IMR-90 (cell line): ENCODE results near the gene PODXL2. TPM values are rescaled to one million over a fixed set of nuclear protein-coding genes. Genes with fewer than 3 reads are reported as not detected.

Experiments
- ATAC-seq: fragments of 200-7000 bp; cut with Tn5 transposase; 2 replicates; pipeline ENCODE4 v1.9.1; 2020; ENCODE audit warnings: low read depth, mild to moderate bottlenecking, moderate library complexity
- BruUV-seq: library from RNA; stranded (reverse); fragments of 400-500 nt; replicated peaks from 2 replicates; lab custom pipeline; 2021; lab: Mats Ljungman, UMichigan
- CTCF ChIA-PET: fragments of 300-600 bp; formaldehyde crosslinking; extraction: SDS; loops from one replicate; lab custom pipeline; 2021; ENCODE audit warnings: antibody characterized with exemption; lab: Yijun Ruan, JAX
- POLR2A ChIA-PET: fragments of 300-600 bp; sonication (Branson Sonifier 250); formaldehyde crosslinking; loops from one replicate; lab custom pipeline; 2022; ENCODE audit warnings: antibody characterized with exemption; ENCODE audit not compliant: unreplicated experiment; lab: Charles Lee
- DNase-seq: peaks from one replicate; pipeline ENCODE4 v3.0.0; 2013
- H2AFZ ChIP-seq: replicated peaks from 2 replicates; pipeline ENCODE3; 2013; ENCODE audit warnings: low read length, mild to moderate bottlenecking; ENCODE audit not compliant: poor library complexity
- H2AK5ac ChIP-seq: 2 replicates; pipeline ENCODE4 v1.6.1; 2013; ENCODE audit warnings: low read depth, low read length, inconsistent platforms
- H2AK9ac ChIP-seq: replicated peaks from 2 replicates; pipeline ENCODE3; 2013; ENCODE audit warnings: mild to moderate bottlenecking, low read depth, low read length, moderate library complexity; ENCODE audit not compliant: poor library complexity
- H2BK120ac ChIP-seq: 2 replicates; pipeline ENCODE4 v1.6.1; 2013; ENCODE audit warnings: low read depth, low read length, inconsistent platforms
- H2BK15ac ChIP-seq: 3 replicates; pipeline ENCODE4 v1.6.1; 2013; ENCODE audit warnings: low read depth, low read length, inconsistent platforms
- H2BK20ac ChIP-seq: 2 replicates; pipeline ENCODE4 v1.6.1; 2013; ENCODE audit warnings: low read depth, mild to moderate bottlenecking, inconsistent platforms, low read length, moderate library complexity
- H2BK5ac ChIP-seq: 2 replicates; pipeline ENCODE4 v1.6.1; 2013; ENCODE audit warnings: mild to moderate bottlenecking, low read depth, low read length, inconsistent platforms; ENCODE audit not compliant: poor library complexity, severe bottlenecking
- H3K14ac ChIP-seq: replicated peaks from 2 replicates; pipeline ENCODE4 v1.6.1; 2013; ENCODE audit warnings: low read depth, low read length, inconsistent platforms
- H3K18ac ChIP-seq: 2 replicates; pipeline ENCODE4 v1.6.1; 2013; ENCODE audit warnings: low read depth, low read length, control low read depth
- H3K23ac ChIP-seq: 2 replicates; pipeline ENCODE4 v1.6.1; 2013; ENCODE audit warnings: low read depth, low read length, inconsistent platforms
- H3K27ac ChIP-seq: 2 replicates; pipeline ENCODE4 v1.5.1; 2013; ENCODE audit warnings: mild to moderate bottlenecking, control low read depth, low read length; ENCODE audit not compliant: insufficient read depth
- H3K27me3 ChIP-seq: 2 replicates; pipeline ENCODE4 v1.6.1; 2013; ENCODE audit warnings: low read length; ENCODE audit not compliant: control insufficient read depth, insufficient read depth
- H3K36me3 ChIP-seq: 2 replicates; pipeline ENCODE4 v1.6.1; 2013; ENCODE audit warnings: low read length, mixed read lengths; ENCODE audit not compliant: control insufficient read depth, insufficient read depth
- H3K4ac ChIP-seq: 2 replicates; pipeline ENCODE4 v1.6.1; 2013; ENCODE audit warnings: low read depth, low read length, inconsistent platforms
- H3K4me1 ChIP-seq: 2 replicates; pipeline ENCODE4 v1.6.1; 2013; ENCODE audit warnings: low read length, mixed read lengths; ENCODE audit not compliant: control insufficient read depth, insufficient read depth
- H3K4me2 ChIP-seq: 2 replicates; pipeline ENCODE4 v1.6.1; 2013; ENCODE audit warnings: low read depth, mild to moderate bottlenecking, control low read depth, low read length, moderate library complexity
- H3K4me3 ChIP-seq: 2 replicates; pipeline ENCODE4 v1.5.1; 2013; ENCODE audit warnings: low read depth, mild to moderate bottlenecking, control low read depth, low read length, moderate library complexity; ENCODE audit not compliant: insufficient read depth
- H3K56ac ChIP-seq: 2 replicates; pipeline ENCODE4 v1.6.1; 2013; ENCODE audit warnings: low read length, inconsistent platforms; ENCODE audit not compliant: insufficient read depth; ENCODE audit errors: extremely low read depth
- H3K79me1 ChIP-seq, 2 experiments: 2 replicates each; pipeline ENCODE4 v1.6.1; 2013; ENCODE audit warnings: low read length in 2 of 2, inconsistent platforms in 1 of 2, low read depth in 1 of 2
- H3K9ac ChIP-seq: 2 replicates; pipeline ENCODE4 v1.6.1; 2013; ENCODE audit warnings: low read depth, low read length, control low read depth
- H3K9me1 ChIP-seq: 2 replicates; pipeline ENCODE4 v1.6.1; 2013; ENCODE audit warnings: low read length, inconsistent platforms; ENCODE audit not compliant: insufficient read depth
- H3K9me3 ChIP-seq: 2 replicates; pipeline ENCODE4 v1.6.1; 2013; ENCODE audit warnings: low read length; ENCODE audit not compliant: control insufficient read depth, insufficient read depth
- H4K20me1 ChIP-seq: 2 replicates; pipeline ENCODE4 v1.6.1; 2013; ENCODE audit warnings: low read length, inconsistent platforms; ENCODE audit not compliant: insufficient read depth
- H4K5ac ChIP-seq: 2 replicates; pipeline ENCODE4 v1.6.1; 2013; ENCODE audit warnings: mild to moderate bottlenecking, low read depth, low read length, control low read depth
- H4K8ac ChIP-seq, 2 experiments: 2 replicates each; pipeline ENCODE4 v1.6.1; 2013; ENCODE audit warnings: low read depth in 2 of 2, low read length in 2 of 2, control low read depth in 1 of 2, inconsistent platforms in 1 of 2
- H4K91ac ChIP-seq: 2 replicates; pipeline ENCODE4 v1.6.1; 2013; ENCODE audit warnings: low read depth, low read length, inconsistent platforms; ENCODE audit not compliant: insufficient read depth
- BHLHE40 ChIP-seq: fragments of 150-350 bp; IDR thresholded peaks from 2 replicates; pipeline ENCODE4 v1.6.1; 2016; ENCODE audit warnings: mild to moderate bottlenecking, low read depth, low read length
- CEBPB ChIP-seq: IDR thresholded peaks from 2 replicates; pipeline ENCODE4 v1.6.1; 2012; ENCODE audit warnings: low read depth, low read length, improper control_type of control experiment
- CHD1 ChIP-seq: IDR thresholded peaks from 2 replicates; pipeline ENCODE4 v1.6.1; 2012; ENCODE audit warnings: low read depth, low read length, improper control_type of control experiment
- CTCF ChIP-seq: conservative IDR thresholded peaks from 2 replicates; pipeline ENCODE4 v1.5.1; 2012; ENCODE audit warnings: mild to moderate bottlenecking, low read depth, low read length, improper control_type of control experiment
- FOS ChIP-seq: fragments of 150-350 bp; IDR thresholded peaks from 2 replicates; pipeline ENCODE4 v1.6.1; 2016; ENCODE audit warnings: low read depth, low read length
- MAZ ChIP-seq: IDR thresholded peaks from 2 replicates; pipeline ENCODE4 v1.6.1; 2012; ENCODE audit warnings: low read depth, mild to moderate bottlenecking, low read length, improper control_type of control experiment, moderate library complexity, borderline replicate concordance
- MXI1 ChIP-seq: IDR thresholded peaks from 2 replicates; pipeline ENCODE4 v1.6.1; 2012; ENCODE audit warnings: low read depth, mild to moderate bottlenecking, low read length, moderate library complexity, borderline replicate concordance
- RAD21 ChIP-seq: IDR thresholded peaks from 2 replicates; pipeline ENCODE4 v1.6.1; 2012; ENCODE audit warnings: low read length, improper control_type of control experiment
- RCOR1 ChIP-seq: IDR thresholded peaks from 2 replicates; pipeline ENCODE4 v1.6.1; 2012; ENCODE audit warnings: mild to moderate bottlenecking, low read length, improper control_type of control experiment; ENCODE audit not compliant: insufficient replicate concordance
- RFX5 ChIP-seq: IDR thresholded peaks from 2 replicates; pipeline ENCODE4 v1.8.0; 2012; ENCODE audit warnings: low read depth, mild to moderate bottlenecking, low read length, moderate library complexity
- SMC3 ChIP-seq: fragments of 150-350 bp; IDR thresholded peaks from 2 replicates; pipeline ENCODE4 v1.6.1; 2016; ENCODE audit warnings: low read depth, mild to moderate bottlenecking, antibody characterized with exemption, low read length, moderate library complexity
- USF2 ChIP-seq: fragments of 150-350 bp; IDR thresholded peaks from 2 replicates; pipeline ENCODE4 v1.6.1; 2017; ENCODE audit warnings: mild to moderate bottlenecking, antibody characterized with exemption, low read length, low read depth
- WGBS, 2 experiments: methylation state at CpG; one replicate each; pipeline versions ENCODE4 v1.1.5 to v1.1.7; 2013; ENCODE audit warnings: missing lambda C conversion rate in 2 of 2; ENCODE audit not compliant: insufficient read length in 1 of 2; ENCODE audit errors: extremely low coverage in 2 of 2; 5-methylcytosine and 5-hydroxymethylcytosine counted together
- dilution Hi-C: fragments of 300-500 bp; cut with HindIII; formaldehyde crosslinking; loops from one replicate; pipeline ENCODE4 v1.14.3; 2018; ENCODE audit warnings: low sequenced_read_pairs; ENCODE audit not compliant: unreplicated experiment
- in situ Hi-C: fragments of 300-500 bp; cut with MboI; formaldehyde crosslinking; loops from 3 replicates; pipeline ENCODE4 v1.14.3; 2019; ENCODE audit warnings: low sequenced_read_pairs, inconsistent platforms, mixed read lengths
- intact Hi-C: fragments of 100-400 bp; cut with micrococcal nuclease; formaldehyde crosslinking; loops from 2 replicates; pipeline ENCODE4 v1.10.0; 2022
- polyA plus RNA-seq, 3 experiments: library from polyadenylated mRNA; depleted of rRNA; stranded (reverse); fragments of >200 nt; gene quantifications; 2 replicates each; pipeline ENCODE4 v1.2.3, GENCODE V29; 2012; ENCODE audit warnings: low replicate concordance in 1 of 3
- total RNA-seq: library from RNA; depleted of rRNA; stranded (reverse); fragments of >200 nt; gene quantifications from 2 replicates; pipeline ENCODE4 v1.2.3, GENCODE V29; 2012

Gene PODXL2
- total and polyA plus RNA-seq, 2 of the 4 experiments (the other 2 are of a cell fraction) = 1.6 to 5.4 TPM

DNA sequence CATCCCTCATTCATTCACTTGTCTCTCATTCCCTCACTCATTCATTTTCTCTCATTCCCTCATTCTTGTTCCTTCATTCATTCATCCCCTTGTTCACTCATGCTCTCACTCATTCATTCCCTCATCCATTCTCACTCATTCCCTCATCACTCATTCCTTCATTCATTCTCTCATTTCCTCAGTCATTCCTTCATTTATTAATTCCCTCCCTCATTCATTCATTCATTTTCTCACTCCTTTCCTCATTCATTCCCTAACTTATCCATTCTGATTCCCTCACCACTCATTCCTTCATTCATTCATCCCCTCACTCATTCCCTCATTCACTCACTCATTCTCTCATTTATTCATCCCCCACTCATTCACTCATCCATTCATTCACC is 57.5 kb downstream of the PODXL2 start (continued):
- no peak for TF ChIP-seq CTCF
- TF ChIP-seq MAZ = no peak
- TF ChIP-seq MXI1 = no peak

DNA sequence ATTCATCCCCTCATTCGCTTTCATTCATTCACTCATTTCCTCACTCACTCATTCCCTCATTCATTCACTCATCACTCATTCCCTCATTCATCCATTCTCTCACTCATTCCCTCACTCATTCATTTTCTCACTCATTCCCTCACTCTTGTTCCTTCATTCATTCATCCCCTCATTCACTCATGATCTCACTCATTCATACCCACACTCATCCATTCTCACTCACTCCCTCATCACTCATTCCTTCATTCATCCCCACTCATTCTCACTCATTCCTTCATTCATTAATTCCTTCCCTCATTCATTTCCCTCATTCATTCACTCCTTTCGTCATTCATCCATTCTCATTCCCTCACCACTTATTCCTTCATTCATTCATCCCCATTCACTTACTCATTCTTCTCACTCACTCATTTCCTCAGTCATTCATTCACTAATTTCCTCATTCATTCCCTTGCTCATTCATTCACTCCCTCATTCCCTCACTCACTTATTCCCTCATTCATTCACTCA is 58.3 kb downstream of the PODXL2 start:
- Histone ChIP-seq H2BK15ac (no peak overlapping the region), H3K4me3 (no peak overlapping the region), H3K79me1 (peaks cover 0 to 26% of the 10 kb centered on the region in 2 experiments; a peak in 2 of 4 replicates), H2AK9ac (no peak overlapping the region), H3K27me3 (no peaks in the 10 kb centered on the region), H3K14ac (no peak overlapping the region), H3K9me1 (peaks cover 27% of the 10 kb centered on the region), H3K18ac (no peak overlapping the region), H3K27ac (no peak overlapping the region), H2AFZ (no peak overlapping the region), H4K20me1 (no peaks in the 10 kb centered on the region), H2AK5ac (no peak overlapping the region), H3K4me1 (peaks cover 26% of the 10 kb centered on the region), H3K9ac (no peak overlapping the region), H2BK5ac (no peak overlapping the region), H3K36me3 (0 out of 2 replicates have a peak, but pooled peaks cover 4% of the 10 kb centered on the region), H2BK120ac (no peak overlapping the region), H3K4ac (no peak overlapping the region; the same call in 1 of the 2 replicates), H4K8ac (no peak overlapping the region), H4K5ac (no peak overlapping the region), H3K56ac (no peak overlapping the region), H3K9me3 (no peaks in the 10 kb centered on the region), H3K4me2 (no peak overlapping the region), H4K91ac (no peak overlapping the region), H2BK20ac (no peak overlapping the region), H3K23ac (no peak overlapping the region)
- BruUV-seq = no TSS peak
- dilution Hi-C loops = no loop called here
- 89 to 100% methylated on average over 2 of the region's 2 CpGs for WGBS, 2 experiments
- CTCF ChIA-PET = no interaction called here
- DNase-seq (no peak), ATAC-seq (no peak)
- intact Hi-C loops = no loop called here
- POLR2A ChIA-PET = no interaction called here
- in situ Hi-C loops = no loop called here
- TF ChIP-seq MAZ = no peak
- TF ChIP-seq CTCF = no peak
- TF ChIP-seq CEBPB = no peak
- TF ChIP-seq SMC3 = no peak
- TF ChIP-seq USF2 = no peak
- TF ChIP-seq CHD1 = no peak
- no peak for TF ChIP-seq RAD21
- no peak for TF ChIP-seq BHLHE40
- TF ChIP-seq RFX5 = no peak
- no peak for TF ChIP-seq FOS
- TF ChIP-seq RCOR1 = no peak
